H1 (cell line): ENCODE data around the gene OR2M4.

ENCODE experiments used
- BRCA1 ChIP-seq: IDR thresholded peaks from 2 replicates; pipeline ENCODE4 v1.6.1; 2012; ENCODE audit warnings: low read depth, low read length, improper control_type of control experiment
- EZH2 ChIP-seq: fragments of 200-600 bp; sonication (generic); IDR thresholded peaks from 2 replicates; pipeline ENCODE4 v1.7.1; 2012; ENCODE audit warnings: low read depth, mild to moderate bottlenecking, moderate library complexity, low read length, inconsistent platforms; ENCODE audit not compliant: severe bottlenecking
- GTF2F1 ChIP-seq: IDR thresholded peaks from 2 replicates; pipeline ENCODE4 v1.6.1; 2012; ENCODE audit warnings: low read depth, low read length, improper control_type of control experiment, borderline replicate concordance
- HDAC2 ChIP-seq, 2 experiments: fragments of 300-600 bp in 1 of 2; sonication (generic) in 1 of 2; IDR thresholded peaks; 2 replicates each; pipeline ENCODE4 v1.6.1; 2011 to 2012; ENCODE audit warnings: low read depth in 2 of 2, low read length in 2 of 2, mild to moderate bottlenecking in 2 of 2, moderate library complexity in 2 of 2, borderline replicate concordance in 1 of 2, inconsistent platforms in 1 of 2
- POLR2A ChIP-seq, 2 experiments: IDR thresholded peaks; 1 replicate in 1 of 2; 2 replicates in 1 of 2; pipeline ENCODE4 v1.6.1; 2011; ENCODE audit warnings: low read depth in 2 of 2, low read length in 2 of 2, mild to moderate bottlenecking in 2 of 2; ENCODE audit errors: control extremely low read depth in 1 of 2
- TAF1 ChIP-seq: IDR thresholded peaks from 2 replicates; pipeline ENCODE4 v1.6.1; 2011; ENCODE audit warnings: mild to moderate bottlenecking, low read depth, low read length
- TBP ChIP-seq: IDR thresholded peaks from 2 replicates; pipeline ENCODE4 v1.6.1; 2011; ENCODE audit warnings: low read depth, low read length, improper control_type of control experiment
- TF ChIP-seq, protein P1 (sequence below), 3 experiments: IDR thresholded peaks; 1 replicate in 2 of 3; 2 replicates in 1 of 3; pipeline versions ENCODE4 v1.5.1 to v1.6.1; 2011; ENCODE audit warnings: low read length in 3 of 3, mild to moderate bottlenecking in 3 of 3, inconsistent platforms in 2 of 3, low read depth in 1 of 3, moderate library complexity in 1 of 3; ENCODE audit not compliant: insufficient read depth in 1 of 3; ENCODE audit errors: control extremely low read depth in 1 of 3

DNA sequence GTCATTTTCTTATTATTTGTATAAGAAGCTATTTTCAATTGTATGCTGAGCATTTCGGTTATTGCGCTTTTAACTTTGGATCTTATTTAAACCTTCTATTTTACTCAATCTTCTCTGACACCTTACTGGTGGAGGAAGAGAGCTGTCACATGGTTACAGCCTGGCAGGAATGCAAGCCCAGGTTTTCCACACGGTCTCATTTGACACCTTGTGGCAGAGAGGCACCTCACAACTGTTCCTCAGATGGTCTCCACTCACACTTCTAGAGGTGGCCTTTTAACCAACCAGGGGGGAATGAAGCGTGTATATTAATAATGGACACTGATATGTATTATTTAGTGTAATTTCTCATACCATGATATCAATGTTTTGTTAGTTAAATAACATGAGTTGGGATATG lies 37.0 kb downstream of the OR2M4 start:
- TF ChIP-seq, protein P1, sequence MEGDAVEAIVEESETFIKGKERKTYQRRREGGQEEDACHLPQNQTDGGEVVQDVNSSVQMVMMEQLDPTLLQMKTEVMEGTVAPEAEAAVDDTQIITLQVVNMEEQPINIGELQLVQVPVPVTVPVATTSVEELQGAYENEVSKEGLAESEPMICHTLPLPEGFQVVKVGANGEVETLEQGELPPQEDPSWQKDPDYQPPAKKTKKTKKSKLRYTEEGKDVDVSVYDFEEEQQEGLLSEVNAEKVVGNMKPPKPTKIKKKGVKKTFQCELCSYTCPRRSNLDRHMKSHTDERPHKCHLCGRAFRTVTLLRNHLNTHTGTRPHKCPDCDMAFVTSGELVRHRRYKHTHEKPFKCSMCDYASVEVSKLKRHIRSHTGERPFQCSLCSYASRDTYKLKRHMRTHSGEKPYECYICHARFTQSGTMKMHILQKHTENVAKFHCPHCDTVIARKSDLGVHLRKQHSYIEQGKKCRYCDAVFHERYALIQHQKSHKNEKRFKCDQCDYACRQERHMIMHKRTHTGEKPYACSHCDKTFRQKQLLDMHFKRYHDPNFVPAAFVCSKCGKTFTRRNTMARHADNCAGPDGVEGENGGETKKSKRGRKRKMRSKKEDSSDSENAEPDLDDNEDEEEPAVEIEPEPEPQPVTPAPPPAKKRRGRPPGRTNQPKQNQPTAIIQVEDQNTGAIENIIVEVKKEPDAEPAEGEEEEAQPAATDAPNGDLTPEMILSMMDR (IDR thresholded peaks at IDR 0.05; ENCODE audit: control extremely low read depth in 1 of 3, insufficient read depth in 1 of 3, low read depth in 1 of 3, low read length in 3 of 3): no peak
- TF ChIP-seq TBP (no peak), GTF2F1 (no peak), BRCA1 (no peak), POLR2A (IDR thresholded peaks at IDR 0.05; ENCODE audit: control extremely low read depth in 1 of 2, low read depth in 2 of 2, low read length in 2 of 2) (no peak), TAF1 (no peak), HDAC2 (IDR thresholded peaks at IDR 0.05; ENCODE audit: borderline replicate concordance in 1 of 2, low read depth in 2 of 2, low read length in 2 of 2) (no peak), EZH2 (no peak)
